AG09309 (cell line): Measurements from ENCODE around the gene CACNA1C.

ENCODE experiments used
- DNase-seq: peaks from one replicate; pipeline ENCODE4 v3.0.0-alpha.2; 2010; ENCODE audit warnings: low read depth
- H3K4me3 ChIP-seq: 2 replicates; pipeline ENCODE4 v1.5.1; 2011; ENCODE audit warnings: mild to moderate bottlenecking, low read depth, low read length, moderate library complexity; ENCODE audit not compliant: control insufficient read depth
- TF ChIP-seq, protein P1 (sequence below): IDR thresholded peaks from 2 replicates; pipeline ENCODE4 v1.5.1; 2011; ENCODE audit warnings: mild to moderate bottlenecking, low read depth, low read length, inconsistent platforms; ENCODE audit not compliant: insufficient read depth, control insufficient read depth; ENCODE audit errors: missing control alignments

The CACNA1C gene

GRCh38 chr12:2345902-2346301 lies 293.1 kb downstream of the CACNA1C start:
- no peak for DNase-seq
- H3K4me3 ChIP-seq: no peak overlapping the region
- TF ChIP-seq, protein P1, sequence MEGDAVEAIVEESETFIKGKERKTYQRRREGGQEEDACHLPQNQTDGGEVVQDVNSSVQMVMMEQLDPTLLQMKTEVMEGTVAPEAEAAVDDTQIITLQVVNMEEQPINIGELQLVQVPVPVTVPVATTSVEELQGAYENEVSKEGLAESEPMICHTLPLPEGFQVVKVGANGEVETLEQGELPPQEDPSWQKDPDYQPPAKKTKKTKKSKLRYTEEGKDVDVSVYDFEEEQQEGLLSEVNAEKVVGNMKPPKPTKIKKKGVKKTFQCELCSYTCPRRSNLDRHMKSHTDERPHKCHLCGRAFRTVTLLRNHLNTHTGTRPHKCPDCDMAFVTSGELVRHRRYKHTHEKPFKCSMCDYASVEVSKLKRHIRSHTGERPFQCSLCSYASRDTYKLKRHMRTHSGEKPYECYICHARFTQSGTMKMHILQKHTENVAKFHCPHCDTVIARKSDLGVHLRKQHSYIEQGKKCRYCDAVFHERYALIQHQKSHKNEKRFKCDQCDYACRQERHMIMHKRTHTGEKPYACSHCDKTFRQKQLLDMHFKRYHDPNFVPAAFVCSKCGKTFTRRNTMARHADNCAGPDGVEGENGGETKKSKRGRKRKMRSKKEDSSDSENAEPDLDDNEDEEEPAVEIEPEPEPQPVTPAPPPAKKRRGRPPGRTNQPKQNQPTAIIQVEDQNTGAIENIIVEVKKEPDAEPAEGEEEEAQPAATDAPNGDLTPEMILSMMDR: no peak

DNA sequence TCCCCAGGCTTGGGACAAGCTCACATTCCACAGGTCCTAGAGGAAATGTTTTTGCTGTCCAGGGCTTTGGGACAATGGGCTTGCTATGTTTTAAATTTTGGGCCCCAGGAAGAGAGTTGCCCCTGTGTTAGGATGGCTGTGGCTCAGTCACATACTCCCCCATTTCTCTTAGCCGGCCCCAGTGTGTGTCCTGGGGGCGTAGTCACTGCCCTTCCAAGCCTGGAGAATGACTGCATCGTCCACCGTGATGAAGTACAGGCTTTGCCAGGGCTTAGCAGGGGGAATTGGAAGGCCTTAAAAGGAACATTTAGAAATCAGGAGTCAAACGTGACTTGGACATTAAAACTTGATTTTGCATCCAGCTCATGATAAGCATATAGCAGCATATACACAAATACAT lies 293.6 kb downstream of the CACNA1C start:
- TF ChIP-seq, protein P1: no peak
- H3K4me3 ChIP-seq: no peak overlapping the region
- no peak for DNase-seq

GRCh38 chr12:2347137-2347843 lies 294.5 kb downstream of the CACNA1C start:
- no peak for DNase-seq
- H3K4me3 ChIP-seq: no peak overlapping the region
- TF ChIP-seq, protein P1: no peak

DNA sequence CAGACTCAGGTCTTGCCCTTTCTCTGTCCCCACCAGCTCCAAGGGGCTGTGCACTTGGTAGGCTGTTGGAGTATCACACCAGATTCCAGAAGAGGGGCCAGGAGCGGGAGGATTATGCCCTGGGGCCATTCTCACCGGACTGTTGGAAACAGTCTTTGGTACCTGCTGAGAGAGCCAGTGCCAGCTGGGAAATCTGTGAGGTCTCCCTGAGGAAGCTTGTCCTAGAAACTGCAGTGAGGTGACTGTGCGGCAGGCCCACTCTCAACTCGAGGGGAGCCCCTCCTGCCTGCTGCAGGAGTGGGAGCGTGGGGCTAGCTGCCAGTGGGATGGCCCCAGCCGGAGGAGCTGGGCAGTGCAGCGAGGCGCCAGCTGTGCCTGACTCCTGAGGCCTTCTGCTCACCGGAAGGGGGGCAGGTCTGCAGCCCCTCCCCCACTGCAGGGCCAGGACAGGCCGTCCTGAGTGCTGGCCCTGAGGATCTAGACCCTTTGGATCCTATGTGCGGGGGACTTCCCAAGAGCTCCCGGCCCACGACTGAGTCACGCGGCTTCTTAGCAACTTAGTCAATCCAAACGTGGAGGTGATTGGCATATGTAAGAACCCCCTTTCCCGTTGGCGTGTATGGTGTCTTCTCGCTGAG lies 295.2 kb downstream of the CACNA1C start:
- no peak overlapping the region for H3K4me3 ChIP-seq
- no peak for DNase-seq
- TF ChIP-seq, protein P1: no peak

DNA sequence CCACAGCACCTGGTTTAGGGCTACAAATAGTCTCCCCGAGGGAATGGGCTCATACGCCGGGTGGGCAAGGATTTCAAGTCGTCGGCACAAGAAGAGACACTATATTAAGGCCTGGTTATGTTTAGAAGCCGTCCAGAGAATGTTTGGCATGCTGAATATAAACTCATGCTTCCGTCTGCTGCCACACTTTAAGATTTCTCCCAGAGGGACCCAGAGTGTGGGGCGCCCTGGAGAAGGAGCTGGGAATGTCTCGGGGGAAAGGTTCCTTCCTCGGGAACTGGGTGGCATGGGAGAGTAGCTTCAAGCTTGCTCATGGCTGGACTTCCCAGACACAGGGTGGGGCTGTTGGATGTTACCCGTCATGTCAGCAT lies 295.7 kb downstream of the CACNA1C start:
- TF ChIP-seq, protein P1: no peak

GRCh38 chr12:2351161-2351560 lies 298.4 kb downstream of the CACNA1C start:
- H3K4me3 ChIP-seq: no peak overlapping the region
- TF ChIP-seq, protein P1: no peak

More for the DNA sequence above, 295.7 kb downstream of the CACNA1C start:
- no peak for DNase-seq
- no peak overlapping the region for H3K4me3 ChIP-seq

More at GRCh38 chr12:2351161-2351560, 298.4 kb downstream of the CACNA1C start:
- DNase-seq: no peak
